NCI-H82 treated with DMSO at 0.1 percent for 48 hours (cell line): ENCODE measurements around the gene ST8SIA6.
"Not testable (repeated sequence)": the region's sequence is repeated elsewhere in the genome, so short reads cannot be mapped to it uniquely, and the experiment has no call there.

Source experiments
- DNase-seq: peaks from one replicate; lab custom pipeline; 2025; ENCODE audit not compliant: unreplicated experiment; lab: John Stamatoyannopoulos, UW

ST8SIA6 gene

GRCh38 chr10:17454161-17455014 is at the start of gene ST8SIA6:
ST8SIA6 (minus strand) TSS chr10:17454595; CDS start chr10:17454255, 340 bp downstream.
- no peak for DNase-seq

- no peak for DNase-seq
These were observed 49.4 kb upstream of the ST8SIA6 start for GRCh38 chr10:17503795-17504194.

GRCh38 chr10:17502814-17503213 is 48.4 kb upstream of the ST8SIA6 start:
- DNase-seq: no peak

- not testable (repeated sequence) for DNase-seq
These were observed 44.6 kb upstream of the ST8SIA6 start for GRCh38 chr10:17499014-17499413.

GRCh38 chr10:17497446-17498030 is 43.1 kb upstream of the ST8SIA6 start:
- DNase-seq: no peak

- no peak for DNase-seq
These were observed 40.3 kb upstream of the ST8SIA6 start for GRCh38 chr10:17494626-17495260.

- DNase-seq: no peak
These were observed 34.5 kb upstream of the ST8SIA6 start for GRCh38 chr10:17488848-17489247.

GRCh38 chr10:17483079-17483478 is 28.7 kb upstream of the ST8SIA6 start:
- DNase-seq: no peak

- DNase-seq: no peak
These were observed 25.4 kb upstream of the ST8SIA6 start for GRCh38 chr10:17479822-17480221.

GRCh38 chr10:17479015-17479615 is 24.7 kb upstream of the ST8SIA6 start:
- DNase-seq: no peak

- DNase-seq: no peak
These were observed 21.7 kb upstream of the ST8SIA6 start for GRCh38 chr10:17476073-17476472.

GRCh38 chr10:17475661-17476060 is 21.3 kb upstream of the ST8SIA6 start:
- no peak for DNase-seq

GRCh38 chr10:17474595-17475323 is 20.4 kb upstream of the ST8SIA6 start:
- no peak for DNase-seq

GRCh38 chr10:17473228-17473950 is 19.0 kb upstream of the ST8SIA6 start:
- DNase-seq: no peak

- no peak for DNase-seq
These were observed 18.3 kb upstream of the ST8SIA6 start for GRCh38 chr10:17472481-17473227.

- DNase-seq: no peak
These were observed 15.9 kb upstream of the ST8SIA6 start for GRCh38 chr10:17470246-17470645.

- no peak for DNase-seq
These were observed 11.1 kb upstream of the ST8SIA6 start for GRCh38 chr10:17465328-17466125.

GRCh38 chr10:17464545-17464944 is 10.2 kb upstream of the ST8SIA6 start:
- no peak for DNase-seq

GRCh38 chr10:17460756-17461155 is 6.4 kb upstream of the ST8SIA6 start:
- DNase-seq: no peak
